HG03442 (cell line): ENCODE results near the gene ATP6V0A1.

Experiments used
- ATAC-seq: cut with Tn5 transposase; IDR thresholded peaks from one replicate; pipeline ENCODE4 v1.9.1; 2021; ENCODE audit warnings: mild to moderate bottlenecking, moderate library complexity; ENCODE audit not compliant: unreplicated experiment

The ATP6V0A1 gene

DNA sequence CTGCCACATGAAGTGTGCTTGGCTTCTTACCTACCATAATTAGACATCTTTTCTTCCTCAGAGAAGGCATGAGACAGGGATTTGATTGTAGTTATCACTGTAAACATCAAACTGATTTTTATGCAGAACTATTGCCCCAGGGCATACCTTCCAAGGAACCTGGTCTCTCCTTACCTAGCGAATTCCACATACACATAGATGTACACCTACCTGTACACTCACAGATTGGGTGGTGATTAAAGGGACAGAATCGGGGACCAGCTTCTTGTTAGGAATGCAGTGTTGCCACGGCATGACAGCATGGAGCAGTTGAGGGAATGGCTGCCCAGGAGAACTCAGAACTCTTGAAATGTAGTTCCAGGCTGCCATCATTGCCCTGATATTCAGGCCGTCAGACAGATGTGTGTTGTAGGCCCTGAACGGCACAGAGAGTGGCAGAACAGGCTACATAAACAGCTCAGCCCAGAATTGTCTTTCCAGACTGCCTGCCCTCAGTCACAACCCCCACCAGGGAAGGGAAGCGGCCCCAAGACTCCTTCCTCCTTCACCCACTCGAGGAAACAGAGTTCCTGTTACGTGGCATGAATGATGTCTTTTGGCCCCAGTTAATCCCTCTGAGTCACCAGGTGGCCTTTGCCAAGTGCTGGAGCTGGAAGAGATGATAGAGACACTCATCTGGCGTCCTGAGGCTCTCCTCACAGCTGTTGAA, 59.5 kb downstream of the ATP6V0A1 start:
- no peak for ATAC-seq

DNA sequence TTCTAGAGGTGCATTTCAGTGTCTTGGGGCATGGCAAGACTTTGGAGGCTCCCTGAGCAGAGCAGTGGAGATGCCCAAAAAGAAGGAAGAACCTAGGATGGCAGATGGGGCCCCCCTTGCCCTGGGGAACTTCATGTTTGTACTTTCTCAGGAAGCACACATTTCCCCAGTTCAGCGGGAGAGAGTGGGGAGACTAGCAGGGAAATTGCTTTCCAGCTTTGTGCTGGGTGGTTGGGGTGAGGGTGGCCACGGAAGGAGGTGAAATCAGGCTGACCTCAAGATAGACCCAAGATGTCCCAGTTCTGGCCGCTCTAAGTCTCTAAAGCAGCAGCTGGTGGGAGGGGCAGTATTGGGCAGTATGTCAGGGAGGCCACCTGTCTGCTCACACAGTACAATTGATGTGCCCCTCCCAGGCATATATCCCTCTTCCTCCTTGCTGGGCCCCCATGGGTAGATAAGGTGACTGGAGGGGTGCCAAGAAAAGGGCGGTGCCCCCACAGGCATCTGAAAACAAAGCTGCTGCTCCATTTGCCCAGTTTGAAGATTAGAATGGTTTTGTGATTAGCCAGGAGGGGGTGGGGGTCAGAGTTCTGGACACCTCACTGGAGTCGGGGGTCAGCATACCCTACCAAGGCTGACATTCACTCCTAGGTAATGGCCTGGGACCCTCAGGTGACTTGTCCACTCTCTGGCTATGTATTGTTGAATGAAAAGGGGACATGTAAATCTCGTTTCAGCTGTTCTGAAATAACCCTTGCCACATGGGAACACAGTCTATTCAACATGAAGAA, 60.3 kb downstream of the ATP6V0A1 start:
- ATAC-seq = no peak

DNA sequence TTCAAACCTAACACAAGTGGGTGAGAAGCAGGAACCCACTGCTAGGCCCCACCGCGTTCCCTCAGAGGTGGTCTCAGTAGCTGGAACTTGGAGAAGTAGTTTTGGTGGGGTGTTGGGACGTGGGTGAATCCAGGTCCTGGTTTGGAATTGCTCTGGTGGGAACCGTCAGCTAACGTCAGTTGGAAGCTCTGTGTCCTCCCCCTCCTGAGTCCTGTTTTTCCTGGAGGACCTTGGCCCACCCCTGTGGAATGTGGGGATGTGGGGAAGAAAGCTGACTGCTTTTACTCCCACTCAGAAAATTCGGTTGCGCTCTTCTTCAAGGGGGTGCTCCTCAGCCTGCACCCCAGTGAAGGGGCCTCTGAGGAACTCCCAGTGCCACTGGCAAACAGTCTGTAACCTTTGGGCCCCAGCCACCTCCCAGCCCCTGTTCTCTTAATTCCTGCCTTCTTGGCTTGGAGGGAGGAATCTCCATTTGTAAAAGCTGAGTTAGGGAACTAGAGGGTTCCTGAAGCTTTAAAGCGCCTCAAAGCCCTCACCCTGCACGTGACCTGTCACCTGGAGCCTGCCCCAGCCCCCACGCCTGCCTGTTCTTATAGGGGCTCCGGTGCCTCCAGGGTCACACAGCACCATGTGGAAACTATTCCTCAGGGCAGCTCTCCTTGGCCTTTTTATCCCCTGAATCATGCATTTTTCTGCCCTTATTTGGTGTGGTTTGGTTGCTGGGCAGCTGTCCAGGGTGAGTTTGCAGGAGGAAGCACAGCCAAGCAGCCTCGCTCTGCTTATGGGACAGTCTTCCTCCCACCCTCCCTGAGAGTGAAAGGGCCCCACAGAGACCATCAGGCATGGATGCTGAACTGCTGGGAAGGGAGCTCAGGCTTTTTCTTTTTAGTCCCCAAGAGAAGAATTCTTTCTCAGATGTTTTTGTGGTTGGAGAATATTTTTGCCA, 61.1 kb downstream of the ATP6V0A1 start:
- no peak for ATAC-seq

DNA sequence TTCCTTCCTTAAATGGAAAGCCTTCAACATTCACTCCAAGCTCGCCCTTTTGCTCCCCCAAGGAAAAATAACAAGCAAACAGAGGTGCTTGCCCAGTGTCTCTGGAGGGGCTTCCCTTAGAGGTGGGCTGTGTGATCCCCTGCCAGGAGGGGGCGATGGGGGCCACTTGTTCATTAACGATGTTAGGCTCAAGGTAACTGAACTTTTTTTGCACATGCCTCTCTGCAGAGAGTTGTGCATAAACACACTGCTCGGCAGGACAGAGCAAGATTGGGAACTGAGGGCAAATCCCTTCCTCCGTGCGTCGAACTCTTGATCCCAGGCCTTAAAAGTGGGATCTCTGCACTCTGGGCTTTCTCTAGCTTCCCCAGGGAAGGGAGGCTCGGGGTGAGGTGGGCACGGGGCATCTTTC, 61.9 kb downstream of the ATP6V0A1 start:
- ATAC-seq = no peak

DNA sequence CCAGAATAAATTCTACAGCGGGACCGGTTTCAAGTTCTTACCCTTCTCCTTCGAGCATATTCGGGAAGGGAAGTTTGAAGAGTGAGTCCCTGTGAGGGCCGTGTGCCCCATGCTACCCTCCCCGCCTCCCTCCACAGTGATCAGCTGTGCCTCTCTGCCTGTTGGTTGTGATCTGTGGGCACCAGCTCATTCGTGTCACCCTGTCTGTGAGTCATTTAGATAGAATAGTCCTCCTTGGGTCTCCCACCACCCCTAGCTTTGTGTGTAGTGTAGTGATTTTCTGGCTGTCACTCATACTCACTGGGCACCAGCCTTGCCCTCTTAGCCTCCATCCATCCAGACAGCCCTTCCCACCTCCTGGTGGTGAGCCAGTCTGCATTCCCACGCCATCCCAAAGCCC, 62.4 kb downstream of the ATP6V0A1 start:
- no peak for ATAC-seq

DNA sequence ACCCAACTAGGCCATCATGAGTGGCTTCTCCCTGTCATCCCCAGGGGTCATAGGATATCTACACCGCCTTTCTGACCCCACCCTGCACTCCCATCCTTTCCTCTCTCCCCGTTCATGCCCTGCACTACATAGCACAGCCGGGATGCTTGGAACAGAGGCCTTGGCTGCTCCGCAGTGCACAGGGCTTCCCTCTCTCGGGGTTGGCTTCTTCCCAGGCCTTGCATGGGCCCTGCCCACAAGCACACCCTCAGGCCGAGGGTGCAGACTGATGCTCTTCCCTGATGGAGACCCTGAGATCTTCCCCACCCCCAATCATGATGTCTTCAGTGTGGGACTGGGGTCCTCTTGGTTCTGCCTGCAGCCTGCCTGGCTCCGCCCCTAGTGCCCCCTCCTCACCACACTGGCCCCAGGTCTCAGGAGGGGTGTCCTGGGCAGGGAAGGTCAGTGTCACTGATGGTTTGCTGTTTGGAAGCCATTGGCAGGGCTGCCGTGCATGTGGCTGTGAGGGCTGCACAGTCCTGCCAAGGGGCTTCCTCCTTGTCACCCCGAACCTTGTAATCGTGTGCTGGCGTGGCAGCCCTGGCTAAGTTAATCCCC, 63.1 kb downstream of the ATP6V0A1 start:
- ATAC-seq = no peak

DNA sequence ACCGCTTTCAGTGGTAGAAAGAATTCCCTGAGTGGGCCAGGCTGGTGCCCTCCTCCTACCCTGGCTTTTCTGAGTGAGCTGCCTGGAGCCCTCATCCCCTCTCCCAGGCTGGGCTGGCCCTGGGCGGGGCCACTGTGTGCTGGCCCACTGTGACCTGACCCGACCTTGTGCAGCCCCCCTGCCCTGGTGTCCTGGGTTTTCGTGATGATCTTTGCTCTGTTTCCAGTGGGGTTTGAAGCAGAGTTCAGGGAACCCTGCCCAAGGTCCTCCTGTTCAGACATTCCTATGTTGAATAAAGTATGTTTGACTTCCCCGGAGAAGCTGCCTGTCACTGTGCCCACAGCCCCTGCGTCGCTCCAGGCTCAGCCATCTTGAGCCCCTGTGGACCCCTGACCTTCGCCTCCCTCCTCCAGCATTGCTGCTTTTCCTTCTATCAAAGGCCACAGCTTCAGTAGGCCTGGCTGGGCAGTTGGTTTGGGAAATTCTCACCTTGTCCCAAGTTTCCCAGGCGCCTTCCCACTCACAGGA, 63.6 kb downstream of the ATP6V0A1 start:
- ATAC-seq = no peak

DNA sequence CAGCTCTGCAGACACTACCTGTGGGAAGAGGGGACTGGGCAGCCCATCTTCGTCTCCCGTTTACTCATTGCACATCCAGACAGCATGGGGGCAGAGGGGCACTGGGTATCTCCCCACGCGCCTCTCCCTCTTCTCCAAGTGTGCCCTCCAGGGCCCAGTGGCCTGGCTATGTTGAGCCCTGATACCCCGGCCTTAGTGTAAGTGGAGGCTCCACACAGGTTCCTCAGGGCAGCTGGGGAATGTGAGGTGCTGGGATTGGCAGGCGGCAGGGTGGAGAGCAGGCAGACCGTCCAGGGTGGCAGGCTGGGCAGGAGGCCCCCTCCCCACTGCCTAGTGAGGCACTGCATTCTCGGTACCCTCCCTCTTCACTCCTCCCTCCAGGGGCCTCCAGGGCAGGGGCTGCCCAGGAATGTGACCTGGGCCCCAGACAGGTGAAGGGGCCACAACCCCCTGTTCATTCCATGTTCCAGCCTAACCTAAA, 64.2 kb downstream of the ATP6V0A1 start:
- ATAC-seq = no peak

DNA sequence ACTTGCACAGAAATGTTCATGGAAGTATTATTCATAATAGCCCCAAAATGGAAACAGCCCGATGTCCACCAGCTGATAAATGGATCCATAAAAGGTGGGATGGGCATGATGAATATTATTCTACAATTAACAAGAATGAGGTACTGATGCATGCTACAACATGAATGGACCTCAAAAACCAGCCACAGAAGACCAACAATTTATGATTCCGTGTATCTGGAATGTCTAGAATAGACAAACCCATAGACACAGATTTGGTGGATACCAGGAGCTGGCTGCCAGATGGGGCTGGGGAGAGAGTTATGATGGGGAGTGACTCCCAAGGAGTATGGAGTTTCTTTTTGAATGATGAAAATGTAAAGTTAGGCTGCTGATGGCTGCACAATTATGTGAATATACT, 66.5 kb downstream of the ATP6V0A1 start:
- ATAC-seq = no peak

DNA sequence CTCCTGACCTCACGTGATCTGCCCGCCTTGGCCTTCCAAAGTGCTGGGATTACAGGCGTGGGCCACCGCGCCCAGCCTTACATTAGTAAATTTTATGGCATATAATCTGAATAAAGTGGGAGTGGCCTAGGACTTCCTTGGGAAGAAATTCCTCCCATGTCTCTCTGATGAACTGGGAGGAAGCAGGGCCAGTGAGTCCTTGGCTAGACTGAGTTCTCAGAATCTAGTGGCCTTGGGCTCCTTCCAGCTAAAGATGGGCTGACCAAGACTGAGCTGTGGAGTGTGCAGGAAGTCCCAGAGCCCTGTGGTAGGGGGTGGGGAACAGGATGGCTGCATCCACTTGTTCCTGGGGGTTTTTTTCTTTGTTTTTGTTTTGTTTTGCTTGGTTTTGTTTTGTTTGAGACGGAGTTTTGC, 67.4 kb downstream of the ATP6V0A1 start:
- ATAC-seq = no peak

DNA sequence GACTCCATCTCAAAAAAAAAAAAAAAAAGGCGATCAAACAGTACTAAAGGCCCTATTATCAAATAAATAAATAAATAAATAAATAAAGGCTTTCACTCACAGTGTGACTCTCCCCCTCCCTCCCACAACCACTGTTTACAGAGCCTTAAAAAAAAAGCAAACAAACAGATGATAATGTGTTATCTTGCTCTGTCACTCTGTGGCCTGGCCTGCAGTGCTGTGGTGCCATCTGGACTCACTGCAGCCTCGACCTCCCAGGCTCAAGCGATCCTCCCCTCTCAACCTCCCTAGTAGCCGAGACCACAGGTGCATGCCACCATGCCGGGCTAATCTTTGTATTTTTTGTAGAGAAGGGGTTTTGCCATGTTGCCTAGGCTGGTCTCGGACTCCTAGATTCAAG, 69.3 kb downstream of the ATP6V0A1 start:
- no peak for ATAC-seq

DNA sequence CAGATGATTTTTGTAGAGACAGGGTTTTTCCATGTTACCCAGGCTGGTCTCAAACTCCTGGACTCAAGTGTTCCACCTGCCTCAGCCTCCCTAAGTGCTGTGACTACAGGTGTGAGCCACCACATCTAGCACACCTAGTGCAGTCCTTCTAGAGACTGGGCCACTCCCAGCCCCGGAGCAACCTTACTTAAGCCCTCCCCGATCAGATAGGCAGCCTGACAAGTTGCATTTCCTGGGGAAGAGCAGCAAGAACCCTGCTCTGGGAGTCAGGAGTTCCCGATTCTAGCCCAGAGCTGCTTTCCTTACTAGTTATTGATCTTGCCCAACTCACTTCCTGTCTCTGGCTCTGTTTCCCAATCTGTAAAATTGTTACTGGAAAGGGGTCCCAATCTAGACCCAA, 70.4 kb downstream of the ATP6V0A1 start:
- no peak for ATAC-seq

DNA sequence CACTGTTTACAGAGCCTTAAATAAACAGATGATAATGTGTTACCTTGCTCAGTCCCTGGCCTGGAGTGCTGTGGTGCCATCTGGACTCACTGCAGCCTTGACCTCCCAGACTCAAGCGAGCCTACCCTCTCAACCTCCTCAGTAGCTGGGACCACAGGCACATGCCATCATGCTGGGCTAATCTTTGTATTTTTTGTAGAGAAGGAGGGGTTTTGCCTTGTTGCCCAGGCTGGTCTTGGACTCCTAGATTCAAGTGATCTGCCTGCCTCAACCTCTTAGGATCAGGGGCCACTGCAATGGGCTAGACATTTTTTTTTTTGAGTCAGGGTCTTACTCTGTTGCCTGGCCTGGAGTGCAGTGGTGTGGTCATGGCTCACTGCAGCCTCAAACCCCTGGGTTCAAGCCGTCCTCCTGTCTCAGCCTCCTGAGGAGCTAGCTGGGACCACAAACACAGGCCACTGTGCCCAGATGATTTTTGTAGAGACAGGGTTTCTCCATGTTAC, 72.3 kb downstream of the ATP6V0A1 start:
- no peak for ATAC-seq

DNA sequence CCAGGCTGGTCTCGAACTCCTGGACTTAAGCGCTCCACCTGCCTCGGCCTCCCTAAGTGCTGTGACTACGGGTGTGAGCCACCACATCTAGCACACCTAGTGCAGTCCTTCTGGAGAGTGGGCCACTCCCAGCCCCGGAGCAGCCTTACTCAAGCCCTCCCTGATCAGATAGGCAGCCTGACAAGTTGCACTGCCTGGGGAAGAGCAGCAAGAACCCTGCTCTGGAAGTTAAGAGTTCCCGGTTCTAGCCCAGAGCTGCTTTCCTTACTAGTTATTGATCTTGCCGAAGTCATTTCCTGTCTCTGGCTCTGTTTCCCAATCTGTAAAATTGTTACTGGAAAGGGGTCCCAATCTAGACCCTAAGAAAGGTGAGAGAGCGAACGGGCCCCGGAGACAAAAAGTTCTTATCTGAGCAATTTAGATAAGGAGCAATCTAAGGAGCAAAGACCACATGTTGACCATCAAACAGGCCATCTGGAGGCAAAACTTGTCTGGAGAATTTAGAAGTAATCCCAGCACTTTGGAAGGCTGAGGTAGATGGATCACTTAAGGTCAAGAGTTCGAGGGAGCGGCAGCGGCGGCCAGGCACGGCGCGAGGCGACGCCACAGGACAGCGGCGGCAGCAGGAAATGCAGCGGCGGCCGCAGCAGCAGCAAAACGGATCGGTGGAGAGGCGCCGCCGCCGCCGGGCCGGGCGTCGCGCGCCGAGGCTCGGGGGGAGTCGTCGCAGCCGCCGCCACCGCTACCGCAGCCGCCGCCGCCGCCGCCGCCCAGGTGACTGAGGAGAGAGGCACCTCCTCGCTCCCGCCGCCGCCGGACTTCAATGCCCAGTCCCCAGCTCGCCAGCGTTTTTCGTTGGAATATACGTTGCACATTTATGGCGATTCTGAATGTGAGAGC, 73.0 kb downstream of the ATP6V0A1 start:
- ATAC-seq = no peak

DNA sequence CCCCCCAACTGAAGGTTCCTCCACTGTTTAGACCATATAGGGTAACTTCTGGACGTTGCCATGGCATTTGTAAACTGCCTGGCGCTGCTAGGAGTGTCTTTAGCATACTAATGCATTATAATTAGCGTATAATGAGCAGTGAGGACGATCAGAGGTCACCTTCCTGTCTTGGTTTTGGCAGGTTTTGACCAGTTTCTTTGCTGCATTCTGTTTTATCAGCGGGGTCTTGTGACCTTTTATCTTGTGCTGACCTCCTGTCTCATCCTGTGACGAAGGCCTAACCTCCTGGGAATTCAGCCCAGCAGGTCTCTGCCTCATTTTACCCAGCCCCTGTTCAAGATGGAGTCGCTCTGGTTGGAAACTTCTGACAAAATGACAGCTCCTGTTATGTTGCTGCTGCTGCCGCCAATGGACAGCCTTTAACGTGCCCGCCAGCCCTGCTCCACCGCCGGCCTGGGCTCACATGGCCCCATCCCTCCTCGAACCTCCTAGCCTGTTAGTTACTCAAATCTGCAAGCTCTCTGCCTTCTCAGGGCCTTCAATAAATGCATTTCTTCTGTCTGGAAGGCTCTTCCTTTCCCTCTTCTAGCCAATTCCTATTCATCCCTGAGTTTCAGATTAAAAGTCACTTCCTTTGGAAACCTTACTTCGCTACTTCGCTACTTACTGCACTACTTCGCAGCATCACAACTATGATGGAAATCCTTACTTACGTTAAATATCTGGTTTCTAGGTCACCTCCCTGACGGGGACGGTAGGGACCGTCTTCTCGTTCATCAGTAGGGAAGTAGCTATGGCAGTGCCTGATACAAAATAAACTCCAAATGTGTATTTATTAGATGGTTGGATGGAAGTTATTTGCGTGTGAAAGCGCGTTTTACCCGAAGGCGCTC, 76.7 kb downstream of the ATP6V0A1 start:
- ATAC-seq = peak; percentile 1

DNA sequence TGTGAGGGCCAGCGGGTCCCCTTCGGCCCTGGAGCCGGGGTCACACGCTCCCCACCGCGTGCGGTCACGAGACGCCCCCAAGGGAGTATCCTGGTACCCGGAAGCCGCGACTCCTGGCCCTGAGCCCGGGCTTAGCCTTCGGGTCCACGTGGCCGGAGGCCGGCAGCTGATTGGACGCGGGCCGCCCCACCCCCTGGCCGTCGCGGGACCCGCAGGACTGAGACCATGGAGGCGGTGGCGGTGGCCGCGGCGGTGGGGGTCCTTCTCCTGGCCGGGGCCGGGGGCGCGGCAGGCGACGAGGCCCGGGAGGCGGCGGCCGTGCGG, 77.3 kb downstream of the ATP6V0A1 start, which contains the start of gene NAGLU:
NAGLU (plus strand) TSS at position 194 of the 324 bp plus-strand sequence; CDS start at position 226, 32 bp downstream.
- peak; percentile 78 for ATAC-seq

DNA sequence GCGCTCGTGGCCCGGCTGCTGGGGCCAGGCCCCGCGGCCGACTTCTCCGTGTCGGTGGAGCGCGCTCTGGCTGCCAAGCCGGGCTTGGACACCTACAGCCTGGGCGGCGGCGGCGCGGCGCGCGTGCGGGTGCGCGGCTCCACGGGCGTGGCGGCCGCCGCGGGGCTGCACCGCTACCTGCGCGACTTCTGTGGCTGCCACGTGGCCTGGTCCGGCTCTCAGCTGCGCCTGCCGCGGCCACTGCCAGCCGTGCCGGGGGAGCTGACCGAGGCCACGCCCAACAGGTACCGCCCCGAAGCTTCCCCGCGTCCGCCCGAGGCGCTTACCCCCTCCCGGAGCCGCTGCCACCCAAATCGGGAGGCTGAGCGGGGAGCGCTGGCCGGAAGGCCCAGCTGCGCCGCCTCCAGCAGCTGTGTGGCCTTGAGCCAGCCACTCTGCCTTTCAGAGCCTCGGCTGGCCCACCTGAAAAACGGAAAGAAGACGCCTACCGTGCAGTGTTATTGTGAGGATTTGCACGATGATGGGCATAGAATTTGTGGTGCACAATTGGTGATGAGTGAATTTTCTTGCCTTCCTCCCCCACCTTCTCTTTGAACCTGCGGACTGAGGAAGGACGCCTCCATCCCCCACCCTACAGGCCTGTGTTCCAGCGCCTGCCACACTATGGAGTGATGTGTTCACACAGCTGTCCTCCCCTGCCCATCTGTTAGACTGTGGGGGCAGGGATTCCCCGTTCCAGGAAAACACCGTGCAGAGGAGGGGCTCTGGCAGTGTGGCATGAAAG, 77.9 kb downstream of the ATP6V0A1 start:
- peak; percentile 61 for ATAC-seq
